GM23338 (cell line): Measurements from ENCODE around the gene FIGN. TPM values are rescaled to one million over a fixed set of nuclear protein-coding genes. Genes with fewer than 3 reads are reported as not detected.

Source experiments
- ATAC-seq: fragments of 200-7000 bp; cut with Tn5 transposase; 3 replicates; pipeline ENCODE4 v1.9.1; 2020
- DNase-seq: peaks from one replicate; pipeline ENCODE4 v3.0.0-alpha.2; 2015; ENCODE audit warnings: low spot score
- H2AFZ ChIP-seq: fragments of 200-600 bp; sonication (generic); 2 replicates; pipeline ENCODE4 v1.8.0; 2016; ENCODE audit warnings: antibody characterized with exemption, mild to moderate bottlenecking, moderate library complexity
- H3F3A ChIP-seq: fragments of 200-600 bp; sonication (generic); replicated peaks from 2 replicates; pipeline ENCODE4 v1.8.0; 2017; ENCODE audit warnings: antibody characterized with exemption, mixed run types, low read depth
- H3K27ac ChIP-seq: fragments of 200-600 bp; sonication (generic); 2 replicates; pipeline ENCODE4 v1.6.1; 2016; ENCODE audit warnings: low read depth
- H3K27me3 ChIP-seq: fragments of 200-600 bp; sonication (generic); 2 replicates; pipeline ENCODE4 v1.8.0; 2016; ENCODE audit warnings: mild to moderate bottlenecking, mixed run types, moderate library complexity; ENCODE audit not compliant: insufficient read depth
- H3K36me3 ChIP-seq: fragments of 200-600 bp; sonication (generic); 2 replicates; pipeline ENCODE4 v1.8.0; 2016; ENCODE audit warnings: mild to moderate bottlenecking; ENCODE audit not compliant: insufficient read depth
- H3K4me1 ChIP-seq: fragments of 200-600 bp; sonication (generic); 2 replicates; pipeline ENCODE4 v1.8.0; 2016; ENCODE audit warnings: mild to moderate bottlenecking, moderate library complexity; ENCODE audit not compliant: insufficient read depth
- H3K4me2 ChIP-seq: fragments of 200-600 bp; sonication (generic); 2 replicates; pipeline ENCODE4 v1.7.1; 2017; ENCODE audit warnings: mixed run types
- H3K4me3 ChIP-seq: fragments of 200-600 bp; sonication (generic); 2 replicates; pipeline ENCODE4 v1.6.1; 2016; ENCODE audit warnings: mixed run types
- H3K79me2 ChIP-seq: fragments of 200-600 bp; sonication (generic); replicated peaks from 2 replicates; pipeline ENCODE4 v1.8.0; 2017; ENCODE audit warnings: mild to moderate bottlenecking; ENCODE audit not compliant: insufficient read depth
- H3K9me2 ChIP-seq: fragments of 200-600 bp; sonication (generic); 2 replicates; pipeline ENCODE4 v1.8.0; 2017; ENCODE audit not compliant: insufficient read depth
- H4K20me1 ChIP-seq: fragments of 200-600 bp; sonication (generic); replicated peaks from 2 replicates; pipeline ENCODE4 v1.8.0; 2017; ENCODE audit warnings: mild to moderate bottlenecking; ENCODE audit not compliant: insufficient read depth
- H3K27ac Mint-ChIP-seq: 2 replicates; pipeline ENCODE4 v1.8.0; 2020; ENCODE audit warnings: inconsistent platforms, mild to moderate bottlenecking, moderate library complexity, mixed read lengths
- H3K27me3 Mint-ChIP-seq: 3 replicates; pipeline ENCODE4 v1.8.0; 2022; ENCODE audit warnings: low read depth, mild to moderate bottlenecking, moderate library complexity, mixed read lengths, inconsistent platforms; ENCODE audit not compliant: insufficient read depth, poor library complexity
- H3K36me3 Mint-ChIP-seq: 3 replicates; pipeline ENCODE4 v1.8.0; 2021; ENCODE audit warnings: low read depth, mild to moderate bottlenecking, inconsistent platforms, moderate library complexity, mixed read lengths
- H3K4me1 Mint-ChIP-seq: 3 replicates; pipeline ENCODE4 v1.8.0; 2020; ENCODE audit warnings: mild to moderate bottlenecking, inconsistent platforms, mixed read lengths
- H3K4me3 Mint-ChIP-seq: 3 replicates; pipeline ENCODE4 v1.8.0; 2021; ENCODE audit warnings: moderate library complexity, mild to moderate bottlenecking, inconsistent platforms, mixed read lengths
- H3K9me3 Mint-ChIP-seq: 3 replicates; pipeline ENCODE4 v1.8.0; 2020; ENCODE audit warnings: moderate library complexity, mild to moderate bottlenecking, inconsistent platforms, mixed read lengths
- CREB1 ChIP-seq: fragments of 250-450 bp; sonication (Bioruptor Pico); IDR thresholded peaks from 2 replicates; pipeline ENCODE4 v1.5.0; 2020; ENCODE audit warnings: low read depth, mild to moderate bottlenecking, moderate library complexity
- EZH2 ChIP-seq: fragments of 200-600 bp; sonication (generic); IDR thresholded peaks from one replicate; pipeline ENCODE4 v1.8.0; 2017; ENCODE audit warnings: antibody characterized with exemption, mild to moderate bottlenecking, low read depth; ENCODE audit not compliant: unreplicated experiment
- EZH2phosphoT487 ChIP-seq: fragments of 200-600 bp; sonication (generic); IDR thresholded peaks from one replicate; pipeline ENCODE4 v1.8.1; 2018; ENCODE audit warnings: antibody characterized with exemption; ENCODE audit not compliant: unreplicated experiment
- JUNB ChIP-seq: IDR thresholded peaks from one replicate; pipeline ENCODE4 v1.6.1; 2016; ENCODE audit warnings: antibody characterized with exemption; ENCODE audit not compliant: unreplicated experiment
- NANOG ChIP-seq: IDR thresholded peaks from 2 replicates; pipeline ENCODE4 v1.6.1; 2016; ENCODE audit warnings: antibody characterized with exemption, borderline replicate concordance
- POLR2AphosphoS5 ChIP-seq: IDR thresholded peaks from 2 replicates; pipeline ENCODE4 v1.6.1; 2016; ENCODE audit warnings: antibody characterized with exemption, low read depth
- STAT1 ChIP-seq: IDR thresholded peaks from one replicate; pipeline ENCODE4 v1.6.1; 2016; ENCODE audit warnings: antibody characterized with exemption; ENCODE audit not compliant: unreplicated experiment
- ZNF331 ChIP-seq: fragments of 250-450 bp; sonication (Bioruptor Pico); IDR thresholded peaks from 2 replicates; pipeline ENCODE4 v1.5.0; 2020; ENCODE audit warnings: low read depth, mild to moderate bottlenecking, moderate library complexity
- polyA plus RNA-seq: library from polyadenylated mRNA; unstranded; fragments of >200 nt; fragmentation: Nextera tagmentation; extraction: Ambion mirVana; gene quantifications from 2 replicates; pipeline ENCODE4 v1.2.1, GENCODE V29; 2016
- total RNA-seq: library from RNA; depleted of rRNA; stranded (reverse); fragments of >200 nt; shearing (Covaris generic); gene quantifications from 2 replicates; pipeline ENCODE4 v1.2.3, GENCODE V29; 2014
- TF ChIP-seq, protein P1 (sequence below): IDR thresholded peaks from one replicate; pipeline ENCODE4 v1.6.1; 2018; ENCODE audit warnings: antibody characterized with exemption; ENCODE audit not compliant: unreplicated experiment
- TF ChIP-seq, protein P2 (sequence below), 2 experiments: fragments of 200-600 bp in 1 of 2; sonication (generic) in 1 of 2; conservative IDR thresholded peaks; 2 replicates each; pipeline versions ENCODE4 v1.5.1 to v1.6.1; 2016 to 2017; ENCODE audit warnings: antibody characterized with exemption in 2 of 2, low read depth in 2 of 2, mild to moderate bottlenecking in 2 of 2, moderate library complexity in 1 of 2
- TF ChIP-seq, protein P3 (sequence below): IDR thresholded peaks from 2 replicates; pipeline ENCODE4 v1.6.1; 2016; ENCODE audit warnings: antibody characterized with exemption

Gene FIGN
- total and polyA plus RNA-seq, 2 experiments from 2014 or later, result 17.2 to 23.6 TPM

DNA sequence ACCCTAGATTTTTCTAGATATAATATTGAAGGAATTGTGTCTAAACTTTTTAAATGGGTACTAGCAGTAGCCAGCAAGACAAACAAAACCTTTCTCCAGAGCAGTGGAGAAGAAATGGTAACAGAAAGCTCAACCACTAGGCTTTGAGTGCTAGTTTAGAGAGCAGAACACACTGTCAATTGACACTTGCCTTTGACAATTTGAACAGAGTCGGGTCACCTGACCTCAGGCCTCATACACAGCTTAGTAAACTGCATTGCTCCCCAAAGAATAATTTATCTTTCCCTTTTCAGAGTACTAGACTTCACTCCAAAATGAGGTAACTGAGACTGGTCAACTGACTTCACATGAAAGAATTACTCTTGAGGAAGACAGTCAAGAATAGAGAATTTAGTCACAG is 48.6 kb downstream of the FIGN start (continued):
- TF ChIP-seq, protein P1, sequence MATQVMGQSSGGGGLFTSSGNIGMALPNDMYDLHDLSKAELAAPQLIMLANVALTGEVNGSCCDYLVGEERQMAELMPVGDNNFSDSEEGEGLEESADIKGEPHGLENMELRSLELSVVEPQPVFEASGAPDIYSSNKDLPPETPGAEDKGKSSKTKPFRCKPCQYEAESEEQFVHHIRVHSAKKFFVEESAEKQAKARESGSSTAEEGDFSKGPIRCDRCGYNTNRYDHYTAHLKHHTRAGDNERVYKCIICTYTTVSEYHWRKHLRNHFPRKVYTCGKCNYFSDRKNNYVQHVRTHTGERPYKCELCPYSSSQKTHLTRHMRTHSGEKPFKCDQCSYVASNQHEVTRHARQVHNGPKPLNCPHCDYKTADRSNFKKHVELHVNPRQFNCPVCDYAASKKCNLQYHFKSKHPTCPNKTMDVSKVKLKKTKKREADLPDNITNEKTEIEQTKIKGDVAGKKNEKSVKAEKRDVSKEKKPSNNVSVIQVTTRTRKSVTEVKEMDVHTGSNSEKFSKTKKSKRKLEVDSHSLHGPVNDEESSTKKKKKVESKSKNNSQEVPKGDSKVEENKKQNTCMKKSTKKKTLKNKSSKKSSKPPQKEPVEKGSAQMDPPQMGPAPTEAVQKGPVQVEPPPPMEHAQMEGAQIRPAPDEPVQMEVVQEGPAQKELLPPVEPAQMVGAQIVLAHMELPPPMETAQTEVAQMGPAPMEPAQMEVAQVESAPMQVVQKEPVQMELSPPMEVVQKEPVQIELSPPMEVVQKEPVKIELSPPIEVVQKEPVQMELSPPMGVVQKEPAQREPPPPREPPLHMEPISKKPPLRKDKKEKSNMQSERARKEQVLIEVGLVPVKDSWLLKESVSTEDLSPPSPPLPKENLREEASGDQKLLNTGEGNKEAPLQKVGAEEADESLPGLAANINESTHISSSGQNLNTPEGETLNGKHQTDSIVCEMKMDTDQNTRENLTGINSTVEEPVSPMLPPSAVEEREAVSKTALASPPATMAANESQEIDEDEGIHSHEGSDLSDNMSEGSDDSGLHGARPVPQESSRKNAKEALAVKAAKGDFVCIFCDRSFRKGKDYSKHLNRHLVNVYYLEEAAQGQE, result no peak

DNA sequence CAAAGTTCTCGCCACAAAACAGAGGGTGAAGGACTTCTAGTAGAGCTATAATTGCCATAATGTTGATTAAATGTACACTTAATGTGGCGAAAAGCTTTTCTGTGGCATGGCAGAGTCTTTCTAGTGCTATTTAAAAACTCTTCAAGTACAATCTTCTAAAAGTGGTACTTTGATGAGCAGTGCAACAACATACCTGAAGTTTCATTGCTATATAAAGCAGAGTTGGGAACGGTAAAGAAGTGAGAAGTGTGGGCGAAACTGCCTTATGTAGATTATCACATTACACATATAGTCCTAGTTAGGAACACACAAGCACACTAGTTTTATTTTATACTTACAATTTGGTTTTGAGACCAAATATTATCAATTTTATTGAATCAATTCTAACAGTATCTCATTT is 49.5 kb downstream of the FIGN start:
- Histone ChIP-seq H2AFZ (no peak overlapping the region), H3K9me2 (no peaks in the 10 kb centered on the region), H3K4me3 (no peak overlapping the region), H3K4me2 (no peak overlapping the region), H3K27me3 (no peaks in the 10 kb centered on the region), H4K20me1 (no peaks in the 10 kb centered on the region), H3K36me3 (no peaks in the 10 kb centered on the region), H3K27ac (no peak overlapping the region), H3F3A (no peaks in the 10 kb centered on the region), H3K79me2 (peaks cover 62% of the 10 kb centered on the region), H3K4me1 (peaks cover under 1% of the 10 kb centered on the region; the same call in 1 of the 2 replicates)
- H3K4me3 Mint-ChIP-seq, result no peak overlapping the region
- H3K27me3 Mint-ChIP-seq, result no peaks in the 10 kb centered on the region
- no peak for ATAC-seq
- H3K36me3 Mint-ChIP-seq, result no peaks in the 10 kb centered on the region
- no peaks in the 10 kb centered on the region for H3K9me3 Mint-ChIP-seq
- H3K27ac Mint-ChIP-seq, result no peak overlapping the region
- peaks cover 6% of the 10 kb centered on the region for H3K4me1 Mint-ChIP-seq
- no peak for DNase-seq
- TF ChIP-seq EZH2phosphoT487 (no peak), STAT1 (no peak), NANOG (no peak), POLR2AphosphoS5 (no peak), CREB1 (no peak), EZH2 (no peak), JUNB (no peak), ZNF331 (CRISPR knock-in tag) (no peak)
- TF ChIP-seq, protein P2, sequence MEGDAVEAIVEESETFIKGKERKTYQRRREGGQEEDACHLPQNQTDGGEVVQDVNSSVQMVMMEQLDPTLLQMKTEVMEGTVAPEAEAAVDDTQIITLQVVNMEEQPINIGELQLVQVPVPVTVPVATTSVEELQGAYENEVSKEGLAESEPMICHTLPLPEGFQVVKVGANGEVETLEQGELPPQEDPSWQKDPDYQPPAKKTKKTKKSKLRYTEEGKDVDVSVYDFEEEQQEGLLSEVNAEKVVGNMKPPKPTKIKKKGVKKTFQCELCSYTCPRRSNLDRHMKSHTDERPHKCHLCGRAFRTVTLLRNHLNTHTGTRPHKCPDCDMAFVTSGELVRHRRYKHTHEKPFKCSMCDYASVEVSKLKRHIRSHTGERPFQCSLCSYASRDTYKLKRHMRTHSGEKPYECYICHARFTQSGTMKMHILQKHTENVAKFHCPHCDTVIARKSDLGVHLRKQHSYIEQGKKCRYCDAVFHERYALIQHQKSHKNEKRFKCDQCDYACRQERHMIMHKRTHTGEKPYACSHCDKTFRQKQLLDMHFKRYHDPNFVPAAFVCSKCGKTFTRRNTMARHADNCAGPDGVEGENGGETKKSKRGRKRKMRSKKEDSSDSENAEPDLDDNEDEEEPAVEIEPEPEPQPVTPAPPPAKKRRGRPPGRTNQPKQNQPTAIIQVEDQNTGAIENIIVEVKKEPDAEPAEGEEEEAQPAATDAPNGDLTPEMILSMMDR (conservative IDR thresholded peaks at IDR 0.05; ENCODE audit: low read depth in 2 of 2), result no peak
- TF ChIP-seq, protein P3, sequence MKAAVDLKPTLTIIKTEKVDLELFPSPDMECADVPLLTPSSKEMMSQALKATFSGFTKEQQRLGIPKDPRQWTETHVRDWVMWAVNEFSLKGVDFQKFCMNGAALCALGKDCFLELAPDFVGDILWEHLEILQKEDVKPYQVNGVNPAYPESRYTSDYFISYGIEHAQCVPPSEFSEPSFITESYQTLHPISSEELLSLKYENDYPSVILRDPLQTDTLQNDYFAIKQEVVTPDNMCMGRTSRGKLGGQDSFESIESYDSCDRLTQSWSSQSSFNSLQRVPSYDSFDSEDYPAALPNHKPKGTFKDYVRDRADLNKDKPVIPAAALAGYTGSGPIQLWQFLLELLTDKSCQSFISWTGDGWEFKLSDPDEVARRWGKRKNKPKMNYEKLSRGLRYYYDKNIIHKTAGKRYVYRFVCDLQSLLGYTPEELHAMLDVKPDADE, result no peak
- TF ChIP-seq, protein P1, result no peak
